H1 (cell line): ENCODE data around the gene CDCA4. TPM values are rescaled to one million over a fixed set of nuclear protein-coding genes. Genes with fewer than 3 reads are reported as not detected.

Experiments used
- CTCF ChIA-PET: fragments of 300-600 bp; sonication (Branson Sonifier 250); formaldehyde crosslinking; loops from one replicate; lab custom pipeline; 2021; ENCODE audit not compliant: partially characterized antibody; lab: Charles Lee
- POLR2A ChIA-PET: fragments of 300-600 bp; sonication (Branson Sonifier 250); formaldehyde crosslinking; loops from one replicate; lab custom pipeline; 2021; ENCODE audit warnings: inconsistent platforms; ENCODE audit not compliant: partially characterized antibody; lab: Charles Lee
- DNase-seq, 2 experiments: peaks; one replicate each; pipeline versions ENCODE4 v3.0.0 to v3.0.0-alpha.2; 2010 to 2022; ENCODE audit warnings: low spot score in 2 of 2, low read depth in 1 of 2, mixed read lengths in 1 of 2
- FAIRE-seq: peaks from 2 replicates; lab custom pipeline; 2011; peaks lifted over from hg19 to GRCh38; lab: Jason Lieb, UNC
- H2AFZ ChIP-seq: 2 replicates; pipeline ENCODE4 v1.8.1; 2012; ENCODE audit warnings: low read length, inconsistent platforms
- H2AK5ac ChIP-seq: 2 replicates; pipeline ENCODE4 v1.6.1; 2013; ENCODE audit warnings: low read depth, low read length
- H2BK120ac ChIP-seq: replicated peaks from 2 replicates; pipeline ENCODE3; 2013; ENCODE audit warnings: low read depth, low read length, inconsistent platforms
- H2BK12ac ChIP-seq: 2 replicates; pipeline ENCODE4 v1.6.1; 2013; ENCODE audit warnings: low read depth, low read length
- H2BK15ac ChIP-seq: 2 replicates; pipeline ENCODE4 v1.6.1; 2013; ENCODE audit warnings: low read length
- H2BK20ac ChIP-seq: 2 replicates; pipeline ENCODE4 v1.6.1; 2013; ENCODE audit warnings: low read length
- H2BK5ac ChIP-seq: 2 replicates; pipeline ENCODE4 v1.6.1; 2013; ENCODE audit warnings: low read depth, low read length
- H3K14ac ChIP-seq: 2 replicates; pipeline ENCODE4 v1.6.1; 2013; ENCODE audit warnings: inconsistent platforms; ENCODE audit not compliant: insufficient read length
- H3K18ac ChIP-seq: 2 replicates; pipeline ENCODE4 v1.6.1; 2013; ENCODE audit warnings: low read length; ENCODE audit errors: extremely low read depth
- H3K23ac ChIP-seq: 2 replicates; pipeline ENCODE4 v1.6.1; 2013; ENCODE audit warnings: inconsistent platforms; ENCODE audit not compliant: insufficient read length
- H3K23me2 ChIP-seq: 2 replicates; pipeline ENCODE4 v1.6.1; 2013; ENCODE audit warnings: low read depth, low read length
- H3K27ac ChIP-seq: 2 replicates; pipeline ENCODE4 v1.6.1; 2011; ENCODE audit warnings: low read depth, low read length, inconsistent platforms
- H3K27me3 ChIP-seq, 4 experiments: replicated peaks in 1 of 4; 1 replicate in 1 of 4; 2 replicates in 3 of 4; pipeline versions ENCODE4 v1.6.1 to v1.8.1; 2011 to 2013; ENCODE audit warnings: low read length in 3 of 4, mild to moderate bottlenecking in 3 of 4, inconsistent platforms in 2 of 4, mixed read lengths in 2 of 4, moderate library complexity in 1 of 4; ENCODE audit not compliant: control insufficient read depth in 3 of 4, insufficient read depth in 3 of 4; ENCODE audit errors: extremely low read depth in 1 of 4
- H3K36me3 ChIP-seq, 4 experiments: 2 replicates each; pipeline versions ENCODE4 v1.6.1 to v1.8.1; 2011 to 2013; ENCODE audit warnings: mild to moderate bottlenecking in 4 of 4, low read length in 3 of 4, moderate library complexity in 2 of 4, control low read depth in 1 of 4, inconsistent platforms in 1 of 4; ENCODE audit not compliant: insufficient read depth in 4 of 4, control insufficient read depth in 2 of 4
- H3K4ac ChIP-seq: replicated peaks from 2 replicates; pipeline ENCODE3; 2013; ENCODE audit warnings: low read length, low read depth, mixed read lengths, inconsistent platforms; ENCODE audit not compliant: insufficient read length
- H3K4me1 ChIP-seq, 4 experiments: replicated peaks in 1 of 4; 1 replicate in 1 of 4; 2 replicates in 3 of 4; pipeline versions ENCODE4 v1.6.1 to v1.8.1; 2011 to 2013; ENCODE audit warnings: low read length in 3 of 4, inconsistent platforms in 2 of 4, mixed read lengths in 1 of 4; ENCODE audit not compliant: insufficient read depth in 4 of 4, control insufficient read depth in 3 of 4
- H3K4me2 ChIP-seq, 2 experiments: 2 replicates each; pipeline versions ENCODE4 v1.6.1 to v1.8.1; 2011 to 2013; ENCODE audit warnings: low read depth in 2 of 2, low read length in 2 of 2, control low read depth in 1 of 2, inconsistent platforms in 1 of 2, mild to moderate bottlenecking in 1 of 2; ENCODE audit not compliant: insufficient read depth in 1 of 2
- H3K4me3 ChIP-seq, 4 experiments: fragments of 200-600, 300-600 bp in 1 of 4; sonication (generic), shearing (Covaris generic), sonication (Bioruptor Twin) in 1 of 4; 2 replicates each; pipeline versions ENCODE4 v1.5.1 to v1.8.1; 2011 to 2016; ENCODE audit warnings: low read length in 4 of 4, low read depth in 3 of 4, control low read depth in 2 of 4, inconsistent platforms in 2 of 4, mild to moderate bottlenecking in 2 of 4, mixed read lengths in 1 of 4, moderate library complexity in 1 of 4; ENCODE audit not compliant: insufficient read depth in 2 of 4; ENCODE audit errors: extremely low read depth in 1 of 4
- H3K56ac ChIP-seq: replicated peaks from 2 replicates; pipeline ENCODE3; 2013; ENCODE audit warnings: low read depth, mild to moderate bottlenecking, mixed read lengths, low read length, inconsistent platforms; ENCODE audit not compliant: insufficient read length
- H3K79me1 ChIP-seq: 2 replicates; pipeline ENCODE4 v1.6.1; 2013; ENCODE audit warnings: low read depth, low read length, control low read depth
- H3K79me2 ChIP-seq, 2 experiments: 2 replicates each; pipeline versions ENCODE4 v1.6.1 to v1.8.1; 2012 to 2013; ENCODE audit warnings: low read length in 2 of 2, mild to moderate bottlenecking in 2 of 2, inconsistent platforms in 1 of 2; ENCODE audit not compliant: insufficient read depth in 2 of 2, control insufficient read depth in 1 of 2
- H3K9ac ChIP-seq, 4 experiments: replicated peaks in 1 of 4; 1 replicate in 1 of 4; 2 replicates in 3 of 4; pipeline versions ENCODE4 v1.6.1 to v1.8.1; 2011 to 2013; ENCODE audit warnings: low read depth in 3 of 4, low read length in 3 of 4, control low read depth in 2 of 4, mild to moderate bottlenecking in 2 of 4, moderate library complexity in 2 of 4, inconsistent platforms in 1 of 4; ENCODE audit errors: extremely low read depth in 1 of 4
- H3K9me3 ChIP-seq, 2 experiments: 2 replicates each; pipeline versions ENCODE4 v1.6.1 to v1.8.1; 2012 to 2013; ENCODE audit warnings: mild to moderate bottlenecking in 2 of 2, moderate library complexity in 2 of 2, control low read depth in 1 of 2, inconsistent platforms in 1 of 2, low read depth in 1 of 2, low read length in 1 of 2, mixed read lengths in 1 of 2; ENCODE audit not compliant: insufficient read depth in 2 of 2
- H4K20me1 ChIP-seq, 2 experiments: replicated peaks in 1 of 2; 2 replicates each; pipeline versions ENCODE3 to v1.8.1; 2011 to 2013; ENCODE audit warnings: inconsistent platforms in 2 of 2, low read length in 2 of 2, mild to moderate bottlenecking in 1 of 2; ENCODE audit not compliant: insufficient read depth in 2 of 2, control insufficient read depth in 1 of 2
- H4K5ac ChIP-seq: 2 replicates; pipeline ENCODE4 v1.6.1; 2013; ENCODE audit warnings: low read length, low read depth, mixed read lengths, inconsistent platforms; ENCODE audit not compliant: insufficient read length
- H4K8ac ChIP-seq: 2 replicates; pipeline ENCODE4 v1.8.0; 2013; ENCODE audit warnings: mild to moderate bottlenecking, moderate library complexity, low read length, inconsistent platforms; ENCODE audit not compliant: insufficient read depth; ENCODE audit errors: extremely low read depth
- H4K91ac ChIP-seq: replicated peaks from 2 replicates; pipeline ENCODE3; 2013; ENCODE audit warnings: low read length, mixed read lengths, inconsistent platforms; ENCODE audit not compliant: insufficient read length
- ASH2L ChIP-seq: fragments of 200-600, 300-600 bp; sonication (generic); IDR thresholded peaks from one replicate; pipeline ENCODE4 v1.7.1; 2017; ENCODE audit warnings: low read length
- BRCA1 ChIP-seq: IDR thresholded peaks from 2 replicates; pipeline ENCODE4 v1.6.1; 2012; ENCODE audit warnings: low read depth, low read length, improper control_type of control experiment
- CEBPB ChIP-seq: IDR thresholded peaks from 2 replicates; pipeline ENCODE4 v1.6.1; 2012; ENCODE audit warnings: low read depth, low read length
- EP300 ChIP-seq, 2 experiments: IDR thresholded peaks; 1 replicate in 1 of 2; 2 replicates in 1 of 2; pipeline ENCODE4 v1.6.1; 2011 to 2012; ENCODE audit warnings: low read depth in 2 of 2, low read length in 2 of 2, mild to moderate bottlenecking in 2 of 2, borderline replicate concordance in 1 of 2, inconsistent platforms in 1 of 2, moderate library complexity in 1 of 2
- FOSL1 ChIP-seq: IDR thresholded peaks from 2 replicates; pipeline ENCODE4 v1.6.1; 2011; ENCODE audit warnings: mild to moderate bottlenecking, low read depth, low read length, moderate library complexity; ENCODE audit not compliant: insufficient read depth
- JUND ChIP-seq: IDR thresholded peaks from 2 replicates; pipeline ENCODE4 v1.6.1; 2011; ENCODE audit warnings: mild to moderate bottlenecking, improper control_type of control experiment, low read length
- KDM5A ChIP-seq: fragments of 200-600 bp; IDR thresholded peaks from 2 replicates; pipeline ENCODE4 v1.7.1; 2012; ENCODE audit warnings: mild to moderate bottlenecking, low read length, inconsistent platforms, mixed read lengths
- SIRT6 ChIP-seq: IDR thresholded peaks from one replicate; pipeline ENCODE4 v1.7.1; 2012; ENCODE audit warnings: low read length, inconsistent platforms
- SP2 ChIP-seq: IDR thresholded peaks from 2 replicates; pipeline ENCODE4 v1.6.1; 2012; ENCODE audit warnings: mild to moderate bottlenecking, low read length, inconsistent platforms
- TAF7 ChIP-seq: optimal IDR thresholded peaks from 2 replicates; pipeline ENCODE3; 2011; ENCODE audit warnings: low read depth, mild to moderate bottlenecking, inconsistent platforms, low read length, moderate library complexity, borderline replicate concordance
- ZNF274 ChIP-seq: IDR thresholded peaks from 2 replicates; pipeline ENCODE4 v1.7.0; 2012; ENCODE audit warnings: low read length, borderline replicate concordance; ENCODE audit errors: extremely low read depth
- WGBS, 2 experiments: shearing (Covaris generic) in 1 of 2; methylation state at CpG; one replicate each; pipeline versions ENCODE4 v1.1.6 to v1.1.7; 2013 to 2015; ENCODE audit warnings: low lambda C conversion rate in 2 of 2, mixed read lengths in 2 of 2, inconsistent platforms in 1 of 2, low coverage in 1 of 2, missing lambda C conversion rate in 1 of 2; ENCODE audit not compliant: insufficient replicate concordance in 2 of 2, insufficient coverage in 1 of 2, insufficient read length in 1 of 2; ENCODE audit errors: extremely low coverage in 1 of 2, missing lambda C conversion rate in 1 of 2; 5-methylcytosine and 5-hydroxymethylcytosine counted together
- polyA plus RNA-seq, 7 experiments: library from polyadenylated mRNA; depleted of rRNA in 3 of 7; stranded (reverse) in 5 of 7; unstranded in 2 of 7; fragments of >200 nt in 5 of 7; fragments of 200-250 nt in 2 of 7; gene quantifications; 1 replicate in 5 of 7; 2 replicates in 1 of 7; 4 replicates in 1 of 7; pipeline versions ENCODE4 v1.2.1 to v1.2.3, GENCODE V29; 2011 to 2013; ENCODE audit warnings: missing spikeins in 2 of 7, mixed read lengths in 2 of 7
- total RNA-seq: library from RNA; stranded (reverse); fragmentation: NEBNext Ultra II Directional; extraction: Animal tissue kit (Norgen Biotek cat#: 25700); gene quantifications from 2 replicates; pipeline ENCODE4 v1.2.1, GENCODE V29; 2021

The CDCA4 gene
- total and polyA plus RNA-seq, 2 of the 8 experiments (the other 6 are each of a cell fraction or from before 2014, with no cell fraction given), result 49.9 to 62.4 TPM

GRCh38 chr14:105068818-105069217 is 47.9 kb upstream of the CDCA4 start:
- TF ChIP-seq FOSL1 (no peak), CEBPB (no peak), EP300 (IDR thresholded peaks at IDR 0.05; ENCODE audit: borderline replicate concordance in 1 of 2, low read depth in 2 of 2, low read length in 2 of 2) (no peak), SIRT6 (no peak), TAF7 (no peak), BRCA1 (no peak), ASH2L (no peak), ZNF274 (no peak), SP2 (no peak), JUND (no peak), KDM5A (no peak)
- no peak overlapping the region for H3K9ac ChIP-seq
- H2BK20ac ChIP-seq, result no peak overlapping the region
- DNase-seq (no peak), FAIRE-seq (no peak)
- H3K79me1 ChIP-seq, result no peaks in the 10 kb centered on the region
- no peak overlapping the region for H3K4me3 ChIP-seq
- no peak overlapping the region for H2BK120ac ChIP-seq
- no peaks in the 10 kb centered on the region for H3K27me3 ChIP-seq
- no peaks in the 10 kb centered on the region for H3K23me2 ChIP-seq
- no peaks in the 10 kb centered on the region for H3K36me3 ChIP-seq
- no peaks in the 10 kb centered on the region for H4K20me1 ChIP-seq
- H3K14ac ChIP-seq, result no peak overlapping the region
- no peak overlapping the region for H3K56ac ChIP-seq
- no peak overlapping the region for H3K27ac ChIP-seq
- no peaks in the 10 kb centered on the region for H3K9me3 ChIP-seq
- no peak overlapping the region for H4K8ac ChIP-seq
- no peak overlapping the region for H3K23ac ChIP-seq
- H3K4me1 ChIP-seq, result no peaks in the 10 kb centered on the region; a peak in 2 of 7 replicates
- no peak overlapping the region for H2BK5ac ChIP-seq
- H3K79me2 ChIP-seq, result no peaks in the 10 kb centered on the region
- no peak overlapping the region for H2AK5ac ChIP-seq
- no peak overlapping the region for H3K4ac ChIP-seq
- H3K4me2 ChIP-seq, result no peak overlapping the region
- H2AFZ ChIP-seq, result no peak overlapping the region
- H2BK15ac ChIP-seq, result no peak overlapping the region
- no peak overlapping the region for H4K5ac ChIP-seq
- no peak overlapping the region for H3K18ac ChIP-seq
- H4K91ac ChIP-seq, result no peak overlapping the region
- CTCF ChIA-PET, result no interaction called here
- POLR2A ChIA-PET, result no interaction called here
- 91% methylated on average over 13 of the region's 13 CpGs; no CpG with 5 or more reads in 1 of the 2 experiments for WGBS, 2 experiments
- H2BK12ac ChIP-seq, result no peak overlapping the region
